ENCODE measurements around the gene PDE7B. TPM values are rescaled to one million over a fixed set of nuclear protein-coding genes. Genes with fewer than 3 reads are reported as not detected.

The PDE7B gene
- total and polyA plus RNA-seq, 2 donors (not counting 1 experiment from before 2014, with no cell fraction given) = 7.9 to 21.5 TPM

DNA sequence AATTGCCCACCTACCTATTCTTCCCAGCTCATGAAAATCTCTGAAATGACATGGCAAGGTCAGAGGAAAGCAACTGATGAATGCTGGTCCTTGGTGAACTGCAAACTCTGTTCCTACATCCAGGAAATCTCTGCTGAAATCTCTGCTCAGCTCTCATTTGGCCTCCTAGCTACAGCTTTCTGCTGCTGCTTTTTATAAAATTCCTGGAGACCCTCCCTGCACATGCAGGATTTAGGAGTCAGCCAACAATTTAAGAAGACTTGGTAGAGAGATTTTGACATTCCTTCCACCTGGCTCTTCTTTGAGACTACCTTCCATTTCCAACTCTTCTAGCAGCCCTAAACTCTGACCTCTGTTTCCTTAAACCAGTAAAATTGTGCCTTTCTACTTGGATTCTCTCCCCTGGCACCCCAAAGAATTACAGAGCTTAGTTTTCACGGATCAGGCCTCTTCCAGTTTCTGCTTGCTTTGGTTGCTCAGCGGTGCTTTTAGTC is 55.5 kb downstream of the PDE7B start:
- H2AFZ ChIP-seq (ENCODE audit: low read length) = peak overlapping the region; percentile 14
- peaks cover 11% of the 10 kb centered on the region for H3K4me1 ChIP-seq (ENCODE audit: control insufficient read depth, extremely low read depth, insufficient read depth, low read length)
- peak overlapping the region; percentile 19 for H3K27ac ChIP-seq (ENCODE audit: insufficient read depth, low read length)
- no peaks in the 10 kb centered on the region for H3K27me3 ChIP-seq (ENCODE audit: control insufficient read depth, insufficient read depth, low read length)
- no peak overlapping the region for H3K4me2 ChIP-seq (ENCODE audit: extremely low read depth, insufficient read depth, low read length)
- no peak overlapping the region for H3K4me3 ChIP-seq (replicated peaks in 1 of 4; ENCODE audit: control extremely low read depth in 1 of 4, insufficient read depth in 1 of 4, low read depth in 3 of 4, low read length in 4 of 4)
- H3K36me3 ChIP-seq (ENCODE audit: control insufficient read depth, insufficient read depth, low read length) = no peaks in the 10 kb centered on the region
- DNase-seq (ENCODE audit: low read depth in 2 of 2) = no peak
- H3K9me3 ChIP-seq (ENCODE audit: control insufficient read depth, insufficient read depth, low read depth, low read length) = no peaks in the 10 kb centered on the region
- no peak overlapping the region for H3K9ac ChIP-seq (ENCODE audit: insufficient read depth, low read length)
- H3K79me2 ChIP-seq (ENCODE audit: control insufficient read depth, insufficient read depth, low read length) = no peaks in the 10 kb centered on the region
- no peaks in the 10 kb centered on the region for H4K20me1 ChIP-seq (ENCODE audit: control insufficient read depth, extremely low read depth, insufficient read depth, low read length)
- TF ChIP-seq, protein P1, sequence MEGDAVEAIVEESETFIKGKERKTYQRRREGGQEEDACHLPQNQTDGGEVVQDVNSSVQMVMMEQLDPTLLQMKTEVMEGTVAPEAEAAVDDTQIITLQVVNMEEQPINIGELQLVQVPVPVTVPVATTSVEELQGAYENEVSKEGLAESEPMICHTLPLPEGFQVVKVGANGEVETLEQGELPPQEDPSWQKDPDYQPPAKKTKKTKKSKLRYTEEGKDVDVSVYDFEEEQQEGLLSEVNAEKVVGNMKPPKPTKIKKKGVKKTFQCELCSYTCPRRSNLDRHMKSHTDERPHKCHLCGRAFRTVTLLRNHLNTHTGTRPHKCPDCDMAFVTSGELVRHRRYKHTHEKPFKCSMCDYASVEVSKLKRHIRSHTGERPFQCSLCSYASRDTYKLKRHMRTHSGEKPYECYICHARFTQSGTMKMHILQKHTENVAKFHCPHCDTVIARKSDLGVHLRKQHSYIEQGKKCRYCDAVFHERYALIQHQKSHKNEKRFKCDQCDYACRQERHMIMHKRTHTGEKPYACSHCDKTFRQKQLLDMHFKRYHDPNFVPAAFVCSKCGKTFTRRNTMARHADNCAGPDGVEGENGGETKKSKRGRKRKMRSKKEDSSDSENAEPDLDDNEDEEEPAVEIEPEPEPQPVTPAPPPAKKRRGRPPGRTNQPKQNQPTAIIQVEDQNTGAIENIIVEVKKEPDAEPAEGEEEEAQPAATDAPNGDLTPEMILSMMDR (conservative IDR thresholded peaks at IDR 0.05 in 1 of 2, IDR thresholded peaks at IDR 0.05 in 1 of 2; ENCODE audit: low read depth in 1 of 2, low read length in 2 of 2) = peak in 1 of 2 donors; percentile 26
- no peak for TF ChIP-seq EZH2 (IDR thresholded peaks at IDR 0.05; ENCODE audit: low read length, missing control alignments)

DNA sequence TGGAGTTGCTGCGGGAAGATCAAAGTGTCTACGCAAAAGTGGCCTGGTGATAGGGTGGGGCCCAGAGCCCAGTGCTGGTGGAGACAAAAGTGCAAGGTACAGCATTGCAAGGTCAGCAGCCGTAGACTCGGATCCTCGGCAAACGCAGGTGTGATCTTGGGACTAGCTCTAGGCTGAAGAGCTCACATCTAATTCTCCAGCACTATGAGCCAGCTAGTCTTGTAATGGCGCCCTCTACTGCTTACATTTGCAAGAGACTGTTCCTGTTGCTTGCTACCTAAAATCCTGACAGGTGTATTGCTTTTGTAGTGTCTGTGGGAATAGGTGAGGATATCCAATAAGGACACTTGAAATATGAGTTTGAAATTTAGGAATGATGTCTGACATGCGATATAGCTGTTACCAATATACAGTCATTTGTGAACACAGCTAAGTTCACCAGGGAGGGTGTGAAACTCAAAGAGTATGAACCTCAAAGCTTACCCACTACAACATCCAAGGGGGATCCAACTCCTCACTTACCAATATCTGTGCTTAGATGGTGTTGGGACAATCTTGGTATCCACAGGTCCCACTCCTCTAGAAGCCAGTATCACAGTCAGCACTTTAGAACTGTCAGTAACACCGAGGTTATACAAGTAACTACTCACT is 58.4 kb downstream of the PDE7B start:
- Histone ChIP-seq H3K4me1 (ENCODE audit: control insufficient read depth, extremely low read depth, insufficient read depth, low read length) (peaks cover 9% of the 10 kb centered on the region), H2AFZ (ENCODE audit: low read length) (no peak overlapping the region), H3K9me3 (ENCODE audit: control insufficient read depth, insufficient read depth, low read depth, low read length) (no peaks in the 10 kb centered on the region), H3K79me2 (ENCODE audit: control insufficient read depth, insufficient read depth, low read length) (no peaks in the 10 kb centered on the region), H3K27ac (ENCODE audit: insufficient read depth, low read length) (no peak overlapping the region), H3K4me2 (ENCODE audit: extremely low read depth, insufficient read depth, low read length) (no peak overlapping the region), H3K4me3 (replicated peaks in 1 of 4; ENCODE audit: control extremely low read depth in 1 of 4, insufficient read depth in 1 of 4, low read depth in 3 of 4, low read length in 4 of 4) (no peak overlapping the region), H3K36me3 (ENCODE audit: control insufficient read depth, insufficient read depth, low read length) (no peaks in the 10 kb centered on the region), H3K27me3 (ENCODE audit: control insufficient read depth, insufficient read depth, low read length) (no peaks in the 10 kb centered on the region), H4K20me1 (ENCODE audit: control insufficient read depth, extremely low read depth, insufficient read depth, low read length) (no peaks in the 10 kb centered on the region), H3K9ac (ENCODE audit: insufficient read depth, low read length) (no peak overlapping the region)
- peak; percentile 25 to 57 for DNase-seq (ENCODE audit: low read depth in 2 of 2)
- TF ChIP-seq, protein P1 (conservative IDR thresholded peaks at IDR 0.05 in 1 of 2, IDR thresholded peaks at IDR 0.05 in 1 of 2; ENCODE audit: low read depth in 1 of 2, low read length in 2 of 2) = peak; percentile 14 to 47
- TF ChIP-seq EZH2 (IDR thresholded peaks at IDR 0.05; ENCODE audit: low read length, missing control alignments) = no peak

DNA sequence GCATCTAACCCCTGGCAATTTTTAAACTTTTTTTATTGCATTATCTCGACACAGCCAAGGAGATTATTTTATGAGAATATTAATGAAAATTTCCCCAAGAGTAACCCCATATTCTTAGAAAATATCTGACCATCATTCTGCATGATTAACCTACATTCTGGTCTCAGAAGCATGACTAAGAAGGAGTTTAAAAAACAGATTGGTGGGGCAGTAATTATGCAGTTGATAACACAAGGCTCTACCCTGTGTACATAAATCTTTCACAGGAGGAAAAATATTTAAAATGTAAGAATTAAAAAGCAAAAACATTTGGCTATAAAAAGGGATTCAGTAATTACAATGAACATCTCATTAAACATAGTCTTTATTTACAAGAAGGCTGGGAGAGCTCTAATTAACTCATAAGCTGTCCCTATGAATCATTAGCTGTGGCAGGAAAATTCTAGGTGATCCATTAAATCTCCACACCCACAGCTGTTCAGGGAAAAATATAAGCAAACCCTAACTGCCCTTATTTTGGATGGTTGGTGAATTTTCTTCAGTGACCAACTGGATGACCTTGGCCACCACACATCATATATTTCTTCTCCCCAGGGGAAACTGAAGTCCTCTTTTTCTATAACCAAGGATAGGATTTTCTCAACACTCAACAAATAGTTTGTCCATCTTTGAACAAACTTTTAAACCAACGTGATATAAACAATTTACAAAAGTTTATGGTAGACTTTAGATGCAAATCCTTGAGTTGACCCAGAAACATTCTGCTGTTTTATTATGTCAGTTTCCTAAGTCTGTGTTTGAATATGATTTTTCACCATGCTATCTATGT is 59.5 kb downstream of the PDE7B start:
- H2AFZ ChIP-seq (ENCODE audit: low read length) = no peak overlapping the region
- no peak overlapping the region for H3K27ac ChIP-seq (ENCODE audit: insufficient read depth, low read length)
- H3K79me2 ChIP-seq (ENCODE audit: control insufficient read depth, insufficient read depth, low read length) = no peaks in the 10 kb centered on the region
- TF ChIP-seq EZH2 (IDR thresholded peaks at IDR 0.05; ENCODE audit: low read length, missing control alignments) = no peak
- TF ChIP-seq, protein P1 (conservative IDR thresholded peaks at IDR 0.05 in 1 of 2, IDR thresholded peaks at IDR 0.05 in 1 of 2; ENCODE audit: low read depth in 1 of 2, low read length in 2 of 2) = no peak
- H4K20me1 ChIP-seq (ENCODE audit: control insufficient read depth, extremely low read depth, insufficient read depth, low read length) = no peaks in the 10 kb centered on the region
- no peak overlapping the region for H3K4me3 ChIP-seq (replicated peaks in 1 of 4; ENCODE audit: control extremely low read depth in 1 of 4, insufficient read depth in 1 of 4, low read depth in 3 of 4, low read length in 4 of 4)
- no peak overlapping the region for H3K9ac ChIP-seq (ENCODE audit: insufficient read depth, low read length)
- H3K36me3 ChIP-seq (ENCODE audit: control insufficient read depth, insufficient read depth, low read length) = no peaks in the 10 kb centered on the region
- H3K4me2 ChIP-seq (ENCODE audit: extremely low read depth, insufficient read depth, low read length) = no peak overlapping the region
- H3K27me3 ChIP-seq (ENCODE audit: control insufficient read depth, insufficient read depth, low read length) = no peaks in the 10 kb centered on the region
- DNase-seq (ENCODE audit: low read depth in 2 of 2) = peak; percentile 30 to 45
- H3K9me3 ChIP-seq (ENCODE audit: control insufficient read depth, insufficient read depth, low read depth, low read length) = no peaks in the 10 kb centered on the region
- peaks cover 7% of the 10 kb centered on the region for H3K4me1 ChIP-seq (ENCODE audit: control insufficient read depth, extremely low read depth, insufficient read depth, low read length)

Data from fibroblast of lung (primary cell).